Stimulated activated CD4-positive, alpha-beta T cell treated with anti-CD3 and anti-CD28 coated beads, Interleukin-1b, Interleukin-23, amount 100 ng/mL, for 1 hour (primary cell): Measurements from ENCODE around the gene CDC25C.

Experiments
- DNase-seq, 2 donors: peaks; one replicate each; pipeline ENCODE4 v3.0.0-alpha.2; 2020; ENCODE audit warnings: low read depth in 2 of 2

The CDC25C gene

DNA sequence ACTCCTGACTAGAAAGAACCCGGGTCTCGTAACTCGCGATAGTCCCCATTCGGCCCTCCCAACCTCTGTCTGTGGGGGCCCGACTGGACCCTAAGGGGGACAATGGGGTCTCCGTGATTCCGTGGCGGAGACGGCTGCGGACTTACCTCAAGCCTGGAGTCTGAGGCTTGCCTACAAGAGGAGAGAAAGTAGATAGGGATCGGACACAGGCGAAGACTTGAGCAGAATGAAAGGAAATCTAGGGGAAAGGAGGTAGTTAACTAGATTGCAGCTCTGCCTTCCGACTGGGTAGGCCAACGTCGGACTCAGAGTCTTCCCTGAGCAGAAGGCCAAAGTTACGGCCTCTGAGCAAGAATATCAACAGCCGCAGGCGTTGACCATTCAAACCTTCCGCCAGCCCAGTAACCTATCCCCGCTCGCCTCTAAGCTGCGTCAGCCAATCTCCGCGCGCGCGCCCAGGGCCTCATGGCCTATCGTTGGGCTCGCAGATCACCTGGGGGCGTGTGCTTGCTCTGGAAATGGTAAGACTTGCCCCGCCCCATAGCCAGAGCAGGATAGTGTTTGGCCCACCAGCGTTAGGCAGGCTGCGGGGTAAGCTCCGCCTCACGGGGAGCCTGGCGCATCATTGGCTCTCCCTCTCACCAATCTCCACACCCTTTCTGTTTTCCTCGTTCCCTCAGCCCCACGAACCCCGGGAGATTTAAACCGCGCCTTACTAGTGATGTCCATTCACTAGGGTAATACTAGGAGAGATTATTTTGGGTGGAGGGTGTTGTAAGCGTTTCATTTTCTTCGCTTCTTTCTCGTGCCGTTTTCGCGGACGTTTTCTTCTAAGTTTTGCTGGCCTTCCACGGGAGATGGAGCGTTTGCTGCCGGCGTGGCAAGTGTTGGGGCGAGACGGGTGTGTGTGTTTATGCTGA is at the start of gene CDC25C:
Gene CDC25C (minus strand): TSS at position 356 of the 920 bp plus-strand sequence. CDS start 624 bp downstream, outside the sequence.
- DNase-seq, result peak; percentile 85 to 89

DNA sequence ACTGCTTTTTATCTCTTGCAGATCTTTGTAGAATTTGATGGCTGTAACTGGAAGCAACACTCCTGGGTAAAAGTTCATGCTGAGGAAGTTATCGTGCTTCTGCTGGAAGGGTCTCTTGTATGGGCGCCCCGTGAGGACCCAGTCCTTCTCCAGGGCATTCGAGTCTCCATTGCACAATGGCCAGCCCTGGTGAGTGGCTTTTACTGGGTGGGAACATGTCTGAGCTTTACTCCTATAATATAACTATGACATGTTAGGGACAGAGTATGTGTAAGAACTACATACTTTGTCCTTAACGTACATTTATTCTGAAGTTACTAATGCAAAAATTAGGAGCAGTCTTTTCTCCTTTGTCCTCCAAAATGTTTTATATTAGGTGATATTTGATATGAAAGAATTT is 41.0 kb upstream of the CDC25C start:
- no peak for DNase-seq

DNA sequence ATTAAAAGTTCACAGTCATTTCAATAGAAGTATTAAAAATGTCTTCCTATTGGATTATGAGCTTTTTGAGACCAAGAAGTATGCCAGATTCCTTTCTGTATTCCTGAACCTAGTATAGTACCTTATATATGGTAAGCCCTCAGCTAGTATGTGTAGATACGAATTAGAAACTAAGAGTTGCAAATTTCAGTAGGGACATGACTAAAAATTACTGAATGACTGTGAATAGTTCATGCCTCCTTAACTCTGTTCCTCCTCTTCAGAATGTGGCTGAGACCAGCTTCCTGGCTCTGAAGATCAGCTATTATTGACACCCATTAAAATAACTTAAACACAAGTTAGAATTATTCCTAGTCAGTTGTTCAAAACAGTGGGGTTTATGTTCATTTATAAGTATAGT is 40.6 kb upstream of the CDC25C start:
- no peak for DNase-seq

DNA sequence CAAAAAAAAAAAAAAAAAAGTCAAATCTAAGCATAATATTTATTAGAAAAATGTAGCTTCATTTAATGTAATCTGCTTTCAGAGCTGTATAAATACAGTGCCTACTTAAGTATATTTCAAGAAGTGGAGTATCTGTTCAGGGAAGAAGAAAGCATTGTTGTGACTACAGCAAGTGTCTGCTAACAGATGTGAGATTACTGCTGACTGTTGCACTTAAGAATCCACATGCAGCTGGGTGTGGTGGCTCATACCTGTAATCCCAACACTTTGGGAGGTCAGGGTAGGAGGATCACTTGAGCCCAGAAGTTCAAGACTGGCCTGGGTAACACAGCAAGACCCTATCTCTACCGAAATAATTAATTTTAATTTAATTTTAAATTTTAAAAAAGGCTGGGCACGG is 39.9 kb upstream of the CDC25C start:
- no peak for DNase-seq

DNA sequence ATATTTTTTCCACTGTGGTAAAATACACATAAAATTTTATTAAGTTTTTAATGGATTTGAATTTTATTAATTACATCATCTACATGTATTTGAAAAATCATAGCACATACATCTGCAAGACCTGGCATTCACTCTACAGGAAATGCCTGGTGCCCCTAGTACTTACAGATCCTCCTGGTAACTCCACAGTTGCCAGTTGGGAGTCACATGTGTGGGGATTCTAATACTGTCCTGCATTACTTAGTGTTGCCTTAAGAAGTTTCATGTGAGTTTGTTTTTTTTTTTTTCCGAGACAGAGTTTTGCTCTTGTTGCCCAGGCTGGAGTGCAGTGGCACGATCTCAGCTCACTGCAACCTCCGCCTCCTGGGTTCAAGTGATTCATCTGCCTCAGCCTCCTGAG is 38.9 kb upstream of the CDC25C start:
- DNase-seq, result no peak

DNA sequence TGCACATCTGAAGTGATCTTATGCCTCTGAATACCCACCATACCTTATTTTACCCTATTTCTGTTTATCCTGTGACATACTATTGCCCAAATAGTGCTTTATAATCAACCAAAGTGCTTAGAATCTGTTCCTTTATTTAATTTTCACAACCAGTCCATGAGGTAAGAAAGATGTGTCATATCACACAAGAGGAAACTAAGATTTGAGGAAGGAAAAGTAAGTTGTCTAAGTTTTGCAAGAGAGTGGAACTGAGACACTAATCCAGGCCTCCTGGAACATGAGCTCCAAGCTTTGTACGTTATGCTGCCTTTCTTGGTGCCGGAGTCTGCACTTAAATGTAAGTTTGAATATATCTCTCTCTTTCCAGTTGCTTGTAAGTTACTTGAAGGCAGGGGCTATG is 38.1 kb upstream of the CDC25C start:
- DNase-seq, result no peak

DNA sequence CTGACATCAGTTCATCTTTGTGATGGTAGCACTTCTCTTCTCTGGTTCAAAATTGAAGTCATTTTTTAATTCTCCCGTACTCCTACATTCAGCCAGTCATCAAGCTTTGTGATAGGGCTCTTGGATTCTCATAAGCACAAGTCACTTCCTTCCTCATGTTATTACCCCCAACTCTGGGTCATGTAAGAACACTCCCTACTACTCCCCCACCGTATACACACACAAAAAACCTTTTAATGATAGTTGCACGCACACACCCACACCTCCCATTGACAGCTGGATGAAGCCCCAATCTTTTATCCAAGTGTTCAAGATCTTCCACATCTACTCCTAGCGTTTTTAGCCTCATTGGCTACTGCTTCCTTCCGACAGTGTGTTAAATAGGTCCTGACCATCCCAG is 37.7 kb upstream of the CDC25C start:
- no peak for DNase-seq

DNA sequence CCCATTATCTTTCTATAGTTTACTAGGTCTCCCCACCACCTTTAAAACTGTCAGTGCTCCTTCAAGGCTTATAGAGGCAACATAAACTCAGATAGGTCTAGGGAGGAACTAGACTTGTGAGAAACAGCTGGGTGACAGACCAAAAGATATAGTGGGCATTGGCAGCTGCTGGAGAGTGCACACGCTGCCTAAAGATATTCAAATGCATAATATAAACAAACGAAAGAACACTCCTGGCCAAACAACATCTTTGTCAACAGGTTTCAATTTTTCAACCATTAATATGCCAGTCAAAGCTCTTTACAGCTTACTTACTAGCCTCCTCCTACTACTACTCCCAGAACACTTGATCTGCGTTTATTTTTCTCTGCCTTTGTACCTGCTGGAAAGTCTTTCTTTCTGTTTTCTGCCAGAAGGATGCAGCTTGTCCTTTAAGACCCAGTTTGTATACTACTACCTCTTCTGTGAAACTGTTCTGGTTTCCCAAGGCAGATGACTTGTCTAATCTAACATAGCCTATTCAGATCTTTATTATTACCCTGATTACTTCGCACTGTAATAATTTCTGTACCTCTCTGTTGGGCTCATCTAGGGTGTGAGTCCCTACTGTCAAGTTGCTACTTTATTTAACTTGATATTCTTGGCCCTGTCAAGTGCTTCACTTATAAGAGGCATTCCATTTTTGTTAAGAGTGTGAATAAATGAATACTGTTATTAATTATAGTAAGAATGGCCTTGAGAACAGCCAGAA is 35.2 kb upstream of the CDC25C start:
- DNase-seq, result no peak

DNA sequence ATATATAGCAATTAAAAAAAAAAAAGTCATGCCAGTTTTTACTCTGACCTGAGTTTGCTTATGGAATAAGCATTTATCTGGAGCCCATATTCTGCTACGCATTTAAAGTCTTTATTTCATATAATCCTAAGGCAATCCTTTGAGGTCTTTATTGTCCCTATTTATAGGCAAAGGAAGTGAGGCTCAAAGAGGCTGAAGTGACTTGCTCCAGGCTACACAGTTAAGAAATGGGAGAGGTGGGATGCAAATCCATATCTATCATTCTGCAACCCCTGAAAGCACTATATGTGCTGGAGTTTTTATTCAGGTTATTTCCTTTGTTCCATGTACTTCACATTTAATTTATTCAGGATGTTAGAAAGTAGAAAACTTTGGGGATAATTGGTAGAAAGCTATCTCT is 33.0 kb upstream of the CDC25C start:
- no peak for DNase-seq

DNA sequence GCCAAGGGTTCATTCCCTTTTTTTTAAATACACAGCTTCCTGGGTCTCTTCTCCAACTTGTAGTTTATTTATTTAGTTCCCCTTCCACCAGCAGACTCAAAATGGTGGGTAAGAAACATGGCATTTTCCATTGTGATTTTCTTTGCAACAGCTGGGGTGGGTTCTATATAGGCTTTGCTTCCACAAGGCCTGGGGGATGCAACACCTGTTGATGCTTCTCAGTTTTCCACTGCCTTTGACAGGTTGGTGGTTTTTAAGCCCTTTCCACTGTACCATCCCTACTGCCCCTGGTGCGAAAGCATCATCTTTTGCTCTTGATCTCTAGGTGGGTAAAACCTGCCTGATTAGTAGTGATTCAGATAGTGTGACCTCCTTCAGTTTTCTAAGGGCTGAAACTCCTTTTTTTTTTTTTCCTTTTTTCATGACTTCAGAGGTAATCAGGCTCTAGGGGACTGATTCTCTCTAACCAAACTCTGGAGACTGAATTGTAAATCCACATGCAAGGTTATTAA is 29.4 kb upstream of the CDC25C start:
- DNase-seq, result no peak

DNA sequence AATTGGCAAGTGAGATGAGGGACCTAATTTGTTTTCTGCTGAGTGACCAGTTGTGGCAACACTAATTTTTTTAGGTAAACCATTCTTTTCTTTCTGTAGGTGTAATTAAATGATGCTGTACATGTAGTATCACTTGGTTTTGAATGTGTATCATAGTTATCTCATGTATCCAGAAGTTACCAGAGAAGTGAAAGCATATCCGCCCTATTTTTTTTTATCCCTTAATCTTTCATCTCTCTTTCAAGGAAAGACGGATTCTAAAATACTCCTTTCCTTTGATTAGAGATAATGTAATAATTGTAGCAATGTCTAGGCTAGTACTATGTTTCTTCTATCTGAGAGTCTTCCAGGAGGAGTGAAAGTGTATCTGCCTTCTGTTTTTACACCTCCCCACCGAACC is 28.0 kb upstream of the CDC25C start:
- DNase-seq, result no peak

DNA sequence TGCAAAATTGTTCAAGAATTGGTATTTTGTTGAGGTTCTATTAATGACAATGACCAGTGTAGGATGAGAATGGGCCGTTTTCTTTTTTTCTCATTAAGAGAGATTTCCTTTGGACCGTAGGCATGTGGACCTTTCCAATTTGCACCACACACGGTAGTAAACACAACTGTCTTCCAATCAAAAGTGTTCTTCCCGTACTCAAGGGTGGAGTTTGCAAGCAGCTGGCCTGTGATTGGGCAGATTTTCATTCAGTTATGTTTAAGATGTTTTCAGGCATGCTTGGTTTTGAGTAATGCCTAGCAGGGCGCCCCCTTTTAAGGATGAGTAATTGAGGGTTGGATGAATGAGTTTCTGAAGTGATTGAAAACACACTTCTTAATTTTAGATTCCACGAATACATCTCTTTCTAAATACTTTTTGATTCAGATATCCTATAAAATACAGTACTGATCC is 23.3 kb upstream of the CDC25C start:
- no peak for DNase-seq

DNA sequence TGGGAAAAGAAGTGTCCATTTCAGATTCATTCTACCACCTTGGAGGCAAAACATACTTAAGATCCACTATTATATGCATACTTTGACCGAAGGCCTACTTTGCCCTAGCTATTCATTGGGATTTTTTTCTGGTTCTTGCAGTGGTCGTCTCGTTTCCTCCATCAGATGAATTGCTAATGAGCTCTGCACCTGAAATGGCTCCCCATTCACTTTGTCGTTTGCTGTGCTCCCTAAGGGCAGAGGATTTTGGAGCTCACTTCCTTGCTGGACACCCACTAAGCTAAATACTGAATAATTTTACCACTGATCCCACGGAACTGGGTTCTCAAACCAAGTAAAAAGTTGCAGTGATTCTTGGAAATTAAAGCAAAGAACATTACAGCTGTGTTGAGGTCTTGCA is 22.8 kb upstream of the CDC25C start:
- no peak for DNase-seq

DNA sequence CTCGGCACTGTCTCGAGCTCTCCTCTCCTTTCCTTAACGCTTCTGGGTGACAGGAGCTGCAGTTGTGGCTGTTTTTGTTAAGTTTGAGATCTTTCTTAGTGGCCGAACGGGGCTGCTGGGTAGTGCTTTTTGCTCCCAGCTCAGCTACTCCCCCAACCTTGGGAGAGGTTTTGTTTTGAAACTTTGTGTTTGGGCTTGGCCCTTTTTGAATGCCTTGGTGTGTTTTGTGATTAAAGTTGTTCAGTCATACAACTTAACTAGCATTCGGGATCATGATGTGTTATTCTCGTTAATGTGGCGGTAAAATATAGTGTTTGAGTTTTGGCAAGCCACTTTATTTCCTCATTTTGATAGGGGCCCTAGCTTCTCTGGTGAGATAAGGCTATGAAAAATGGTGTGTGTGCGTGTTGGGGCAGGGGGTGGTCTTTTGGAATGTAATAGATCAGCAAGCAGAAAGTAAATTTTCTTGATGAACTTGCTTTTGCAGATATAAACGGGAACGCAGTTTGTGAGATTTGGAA is 22.0 kb upstream of the CDC25C start:
- no peak for DNase-seq

DNA sequence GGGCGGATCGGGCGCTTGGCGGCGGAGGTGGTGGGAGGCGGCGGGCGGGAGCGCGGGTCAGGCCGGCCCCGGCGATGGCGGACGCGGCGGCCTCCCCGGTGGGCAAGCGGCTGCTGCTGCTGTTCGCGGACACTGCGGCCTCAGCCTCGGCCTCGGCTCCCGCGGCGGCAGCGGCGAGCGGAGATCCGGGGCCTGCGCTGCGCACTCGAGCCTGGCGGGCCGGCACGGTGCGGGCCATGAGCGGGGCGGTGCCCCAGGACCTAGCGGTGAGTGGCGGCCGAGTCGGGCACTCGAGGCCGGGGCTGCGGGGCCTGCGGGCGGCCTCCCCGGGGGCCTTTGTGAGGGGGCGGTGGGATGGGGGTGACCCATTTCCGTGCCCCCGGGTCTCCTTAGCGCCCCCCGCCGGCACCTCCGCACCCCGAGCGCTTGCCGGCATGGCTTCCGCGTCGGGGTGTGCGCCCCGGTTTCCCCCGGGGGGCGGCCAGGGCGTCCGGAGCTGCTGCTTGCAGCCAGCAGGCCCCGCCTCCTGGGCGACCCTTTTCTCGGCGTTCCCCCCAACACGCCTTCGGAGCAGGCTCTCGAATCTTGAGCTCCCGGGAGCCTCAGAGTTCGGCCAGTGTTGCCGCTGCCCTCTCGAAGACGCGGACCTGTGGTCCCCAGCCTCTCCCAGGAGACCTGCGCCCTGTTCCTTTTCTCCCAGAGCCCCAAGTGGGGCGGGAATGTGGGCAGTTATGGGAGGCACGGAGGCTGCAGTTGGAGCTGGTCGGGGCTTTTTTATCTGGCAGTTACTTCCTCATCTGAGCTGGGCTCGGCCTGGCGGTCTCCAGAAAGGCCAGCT is 21.3 kb upstream of the CDC25C start:
- peak; percentile 41 to 50 for DNase-seq

DNA sequence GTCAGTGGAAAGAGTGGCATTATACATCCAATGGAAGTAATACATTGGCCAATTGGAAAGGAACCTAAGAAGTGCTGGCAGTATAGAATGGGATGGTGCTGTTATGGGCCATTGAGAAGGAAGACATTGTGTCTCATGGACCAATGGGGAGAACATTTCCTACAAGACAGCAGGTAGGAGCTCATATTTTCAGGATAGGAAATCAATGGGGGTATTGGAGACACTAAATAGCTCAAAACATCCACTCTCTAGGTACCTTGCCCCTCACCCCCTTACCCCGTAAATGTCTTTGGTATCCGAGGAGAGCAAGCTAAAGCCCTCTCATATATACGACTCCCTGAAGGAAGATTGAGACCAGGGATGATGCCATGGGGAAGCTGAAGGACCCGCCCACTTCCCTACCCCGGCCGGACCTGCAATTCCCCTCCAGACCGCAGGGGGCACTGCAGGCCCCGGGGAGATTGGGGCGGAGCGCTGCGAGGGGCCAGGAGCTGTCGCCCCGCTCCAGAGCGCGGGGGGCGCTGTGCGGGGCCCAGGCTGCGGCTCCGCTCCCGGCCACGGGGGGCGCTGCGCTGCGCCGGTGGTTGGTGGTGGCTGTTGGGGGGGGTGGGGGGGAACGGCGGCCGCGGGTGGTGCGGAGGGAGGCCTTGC is 20.6 kb upstream of the CDC25C start, which contains the start of gene KDM3B:
Gene KDM3B (plus strand): TSS at position 615 of the 651 bp plus-strand sequence. CDS start 111 bp downstream, outside the sequence.
- DNase-seq, result peak; percentile 85 to 93

DNA sequence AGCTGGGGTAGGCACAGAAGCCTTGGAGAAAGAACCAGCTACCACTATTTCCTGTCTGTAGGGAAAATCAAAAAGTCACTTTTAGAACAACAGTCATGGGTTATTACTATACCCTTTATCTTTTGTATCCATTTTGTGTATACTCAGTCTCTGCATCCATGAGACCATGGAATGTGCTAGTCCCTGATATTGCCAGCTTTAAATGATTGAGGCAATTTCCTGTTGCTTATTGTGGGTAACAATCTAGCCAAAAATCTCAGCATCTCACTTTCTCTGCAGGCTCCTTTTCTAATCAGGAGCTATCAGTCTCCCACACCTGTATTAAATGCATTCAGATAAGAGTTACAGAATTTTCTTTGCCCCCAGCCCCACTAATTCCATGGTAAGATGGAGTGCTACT is 19.9 kb upstream of the CDC25C start:
- DNase-seq, result no peak

DNA sequence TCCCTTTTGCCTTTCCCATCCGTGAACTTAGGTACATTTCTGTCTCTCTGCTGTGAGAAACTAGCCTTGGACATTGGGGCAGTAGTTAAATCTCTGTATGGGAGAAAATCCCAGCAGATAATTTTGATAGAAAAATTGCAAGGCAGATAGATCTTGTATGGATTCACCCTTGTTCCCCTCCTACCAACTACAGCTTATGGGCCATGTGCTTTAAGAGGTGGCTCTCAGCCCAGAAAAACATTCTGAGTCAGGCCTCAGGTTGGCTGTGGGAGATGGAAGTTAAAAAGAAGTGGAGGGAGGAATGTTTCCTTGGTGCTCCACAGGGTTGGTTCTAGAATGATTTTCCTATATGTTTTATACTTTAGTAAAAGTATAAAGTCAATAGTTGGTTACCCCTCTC is 19.5 kb upstream of the CDC25C start:
- DNase-seq, result no peak

DNA sequence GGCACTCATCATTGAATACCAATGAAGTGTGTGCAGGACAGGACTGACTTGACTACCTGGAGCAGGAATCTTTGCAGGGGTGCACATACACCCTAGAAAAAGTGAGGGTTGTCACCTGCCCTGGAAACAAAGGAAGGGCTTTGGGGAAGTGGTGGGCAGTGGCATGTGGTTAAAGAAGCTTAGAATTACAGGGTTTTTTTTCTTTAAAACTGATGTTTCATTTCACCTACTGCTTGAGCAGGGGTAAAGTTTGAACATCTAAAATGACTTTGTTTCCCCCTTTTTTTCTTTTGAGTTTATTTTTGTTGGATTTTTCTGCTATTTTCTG is 18.9 kb upstream of the CDC25C start:
- no peak for DNase-seq

DNA sequence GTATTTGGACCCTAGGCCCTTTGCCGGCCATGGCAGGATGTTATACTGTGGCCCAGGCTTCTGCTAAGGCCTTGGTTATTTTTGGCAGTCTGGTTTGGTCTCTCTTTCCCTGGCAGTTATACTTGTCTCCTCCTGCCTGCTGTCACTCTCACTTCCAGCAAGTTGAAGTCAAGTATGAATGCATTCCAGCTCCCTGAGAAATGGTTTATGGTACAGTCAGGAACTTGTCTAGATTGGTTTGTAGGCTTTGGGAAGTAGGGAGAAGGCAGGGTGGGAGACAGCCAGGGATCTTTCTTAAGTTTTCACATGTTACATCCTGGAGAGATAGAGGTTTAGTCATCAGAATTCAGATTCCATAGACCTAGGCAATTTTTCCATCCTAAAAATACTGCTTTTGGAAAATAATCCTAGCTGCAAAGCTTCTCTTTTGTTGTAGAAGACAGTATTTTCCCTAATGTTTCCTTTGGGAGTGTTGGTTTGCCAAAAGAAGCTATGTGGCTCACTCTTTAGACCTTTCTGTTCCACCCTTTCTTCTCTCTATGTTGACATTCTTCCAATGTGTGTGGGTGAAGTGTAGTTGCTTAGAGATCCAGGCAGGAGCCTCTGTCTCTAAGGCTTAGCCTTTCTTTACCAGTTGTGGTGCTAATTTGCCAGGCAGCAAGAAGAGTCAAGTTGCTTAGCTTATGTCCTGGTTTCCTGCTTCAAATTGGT is 18.4 kb upstream of the CDC25C start:
- DNase-seq, result no peak
